Measurements from ENCODE around the gene OAS1. TPM values are rescaled to one million over a fixed set of nuclear protein-coding genes. Genes with fewer than 3 reads are reported as not detected.

The OAS1 gene
- total RNA-seq, 2 donors from 2014 or later: 8.2 to 14.2 TPM

DNA sequence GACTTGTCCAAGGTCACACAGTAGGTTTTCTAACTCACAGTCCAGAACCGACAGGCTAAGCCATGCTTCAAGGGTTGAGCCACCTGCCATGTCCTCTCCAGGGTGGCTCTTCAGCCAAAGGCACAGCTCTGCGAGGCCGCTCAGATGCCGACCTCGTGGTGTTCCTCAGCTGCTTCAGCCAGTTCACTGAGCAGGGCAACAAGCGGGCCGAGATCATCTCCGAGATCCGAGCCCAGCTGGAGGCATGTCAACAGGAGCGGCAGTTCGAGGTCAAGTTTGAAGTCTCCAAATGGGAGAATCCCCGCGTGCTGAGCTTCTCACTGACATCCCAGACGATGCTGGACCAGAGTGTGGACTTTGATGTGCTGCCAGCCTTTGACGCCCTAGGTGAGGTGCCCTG, 58.9 kb downstream of the OAS1 start:
- TF ChIP-seq POLR2A (IDR thresholded peaks at IDR 0.05): no peak
- TF ChIP-seq, protein P1, sequence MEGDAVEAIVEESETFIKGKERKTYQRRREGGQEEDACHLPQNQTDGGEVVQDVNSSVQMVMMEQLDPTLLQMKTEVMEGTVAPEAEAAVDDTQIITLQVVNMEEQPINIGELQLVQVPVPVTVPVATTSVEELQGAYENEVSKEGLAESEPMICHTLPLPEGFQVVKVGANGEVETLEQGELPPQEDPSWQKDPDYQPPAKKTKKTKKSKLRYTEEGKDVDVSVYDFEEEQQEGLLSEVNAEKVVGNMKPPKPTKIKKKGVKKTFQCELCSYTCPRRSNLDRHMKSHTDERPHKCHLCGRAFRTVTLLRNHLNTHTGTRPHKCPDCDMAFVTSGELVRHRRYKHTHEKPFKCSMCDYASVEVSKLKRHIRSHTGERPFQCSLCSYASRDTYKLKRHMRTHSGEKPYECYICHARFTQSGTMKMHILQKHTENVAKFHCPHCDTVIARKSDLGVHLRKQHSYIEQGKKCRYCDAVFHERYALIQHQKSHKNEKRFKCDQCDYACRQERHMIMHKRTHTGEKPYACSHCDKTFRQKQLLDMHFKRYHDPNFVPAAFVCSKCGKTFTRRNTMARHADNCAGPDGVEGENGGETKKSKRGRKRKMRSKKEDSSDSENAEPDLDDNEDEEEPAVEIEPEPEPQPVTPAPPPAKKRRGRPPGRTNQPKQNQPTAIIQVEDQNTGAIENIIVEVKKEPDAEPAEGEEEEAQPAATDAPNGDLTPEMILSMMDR (IDR thresholded peaks at IDR 0.05): no peak
- TF ChIP-seq POLR2AphosphoS5 (IDR thresholded peaks at IDR 0.05): no peak
- H3K27ac ChIP-seq: no peak overlapping the region
- no peak for DNase-seq (ENCODE audit: low spot score)
- intact Hi-C loops (cut with DNase I): no loop called here
- H3K9me3 ChIP-seq: no peaks in the 10 kb centered on the region
- H3K36me3 ChIP-seq: no peaks in the 10 kb centered on the region
- WGBS: 86% methylated on average over 15 of the region's 15 CpGs
- no peaks in the 10 kb centered on the region for H3K4me1 ChIP-seq (replicated peaks)
- H3K27me3 ChIP-seq (replicated peaks; ENCODE audit: insufficient read depth): no peaks in the 10 kb centered on the region
- H3K4me3 ChIP-seq: no peak overlapping the region

DNA sequence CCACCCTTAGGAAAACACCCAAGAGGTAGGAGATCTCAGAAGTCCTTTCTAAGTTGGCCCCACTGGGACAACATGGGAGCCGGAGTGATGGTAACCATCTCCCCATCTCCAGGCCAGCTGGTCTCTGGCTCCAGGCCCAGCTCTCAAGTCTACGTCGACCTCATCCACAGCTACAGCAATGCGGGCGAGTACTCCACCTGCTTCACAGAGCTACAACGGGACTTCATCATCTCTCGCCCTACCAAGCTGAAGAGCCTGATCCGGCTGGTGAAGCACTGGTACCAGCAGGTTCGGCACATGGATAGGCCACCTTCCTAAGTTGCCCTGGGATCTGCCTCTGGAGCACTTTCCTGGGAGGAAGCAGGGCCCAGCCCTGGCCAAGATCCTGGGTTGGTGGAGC, 60.5 kb downstream of the OAS1 start:
- H3K27ac ChIP-seq: no peak overlapping the region
- 95% methylated on average over 9 of the region's 9 CpGs for WGBS
- intact Hi-C loops (cut with DNase I): no loop called here
- H3K4me3 ChIP-seq: no peak overlapping the region
- no peaks in the 10 kb centered on the region for H3K4me1 ChIP-seq (replicated peaks)
- no peaks in the 10 kb centered on the region for H3K36me3 ChIP-seq
- TF ChIP-seq POLR2A (IDR thresholded peaks at IDR 0.05): no peak
- no peak for TF ChIP-seq POLR2AphosphoS5 (IDR thresholded peaks at IDR 0.05)
- TF ChIP-seq, protein P1 (IDR thresholded peaks at IDR 0.05): no peak
- no peaks in the 10 kb centered on the region for H3K27me3 ChIP-seq (replicated peaks; ENCODE audit: insufficient read depth)
- DNase-seq (ENCODE audit: low spot score): no peak
- H3K9me3 ChIP-seq: no peaks in the 10 kb centered on the region

DNA sequence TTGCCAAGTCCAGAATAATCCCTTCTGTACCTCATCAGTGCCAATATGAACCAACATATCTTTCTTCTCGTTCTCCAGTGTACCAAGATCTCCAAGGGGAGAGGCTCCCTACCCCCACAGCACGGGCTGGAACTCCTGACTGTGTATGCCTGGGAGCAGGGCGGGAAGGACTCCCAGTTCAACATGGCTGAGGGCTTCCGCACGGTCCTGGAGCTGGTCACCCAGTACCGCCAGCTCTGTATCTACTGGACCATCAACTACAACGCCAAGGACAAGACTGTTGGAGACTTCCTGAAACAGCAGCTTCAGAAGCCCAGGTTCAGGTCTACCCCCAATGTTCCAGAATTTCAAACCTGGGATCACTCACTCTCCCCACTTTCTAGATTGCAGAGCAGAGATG, 61.1 kb downstream of the OAS1 start:
- 94% methylated on average over 7 of the region's 7 CpGs for WGBS
- Histone ChIP-seq H3K27me3 (replicated peaks; ENCODE audit: insufficient read depth) (no peaks in the 10 kb centered on the region), H3K36me3 (no peaks in the 10 kb centered on the region)

More for the DNA sequence above, 61.1 kb downstream of the OAS1 start:
- TF ChIP-seq POLR2A (IDR thresholded peaks at IDR 0.05) (no peak), POLR2AphosphoS5 (IDR thresholded peaks at IDR 0.05) (no peak)
- TF ChIP-seq, protein P1 (IDR thresholded peaks at IDR 0.05): no peak
- intact Hi-C loops (cut with DNase I): no loop called here
- DNase-seq (ENCODE audit: low spot score): no peak
- no peak overlapping the region for H3K4me3 ChIP-seq
- H3K27ac ChIP-seq: no peak overlapping the region
- no peaks in the 10 kb centered on the region for H3K9me3 ChIP-seq
- no peaks in the 10 kb centered on the region for H3K4me1 ChIP-seq (replicated peaks)

Other genes starting within 250 kb of the OAS1 start
- gene RPH3A, start 115.2 kb upstream of the OAS1 start, total RNA-seq: not detected
- gene OAS3, start 31.5 kb downstream of the OAS1 start, total RNA-seq: 10 to 100 TPM in 1 of 2 donors, 1 to 10 TPM in 1; 8.7 to 11.2 TPM
- gene OAS2, start 71.6 kb downstream of the OAS1 start, total RNA-seq: 10 to 100 TPM in 1 of 2 donors, 1 to 10 TPM in 1; 9.7 to 12.4 TPM
- 10 to 100 TPM in 1 of 2 donors, 1 to 10 TPM in 1; 2.6 to 21.2 TPM for gene DTX1, start 149.8 kb downstream of the OAS1 start, total RNA-seq
- 1 to 10 TPM; 1.6 to 9.9 TPM for gene RASAL1, start 228.8 kb downstream of the OAS1 start, total RNA-seq
- gene CFAP73, start 242.8 kb downstream of the OAS1 start, total RNA-seq: under 1 TPM in 1 of 2 donors, not detected in 1; 0.57 TPM